ENCODE data around the gene PRTN3.

- no peak for TF ChIP-seq CTCF (IDR thresholded peaks at IDR 0.05)
- no peak for TF ChIP-seq POLR2A (IDR thresholded peaks at IDR 0.05)
Observed at GRCh38 chr19:815079-815774, 25.6 kb upstream of the PRTN3 start.
